ENCODE measurements around the gene SRPK3. TPM values are rescaled to one million over a fixed set of nuclear protein-coding genes. Genes with fewer than 3 reads are reported as not detected.

Gene SRPK3
- total RNA-seq, 2 experiments from 2014 or later = not detected

DNA sequence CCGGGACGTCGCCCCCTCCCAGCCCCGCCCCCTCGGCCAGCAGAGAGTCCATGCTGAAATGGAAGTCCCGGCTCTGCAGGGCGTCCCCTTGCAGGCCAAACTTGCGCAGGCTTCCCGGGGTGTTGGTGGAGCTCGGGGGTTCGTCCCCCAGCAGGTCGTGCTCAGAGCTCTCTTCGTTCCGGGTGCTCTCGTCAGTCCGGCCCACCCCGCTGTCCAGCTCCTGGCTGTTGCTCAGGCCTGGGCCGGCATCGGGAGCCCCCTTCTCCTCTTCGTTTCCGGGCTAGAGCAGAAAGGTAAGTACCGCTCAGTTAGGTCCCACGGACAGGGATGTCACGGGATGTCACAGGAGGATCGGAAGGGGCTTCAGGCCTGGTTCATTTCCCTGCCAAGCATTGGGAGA, 23.8 kb downstream of the SRPK3 start:
- no peaks in the 10 kb centered on the region for H3K4me1 ChIP-seq (ENCODE audit: insufficient read depth, low read length)
- Mint-ChIP-seq H3K4me1 (ENCODE audit: low read depth) (no peaks in the 10 kb centered on the region), H3K4me3 (no peak overlapping the region), H3K27me3 (no peaks in the 10 kb centered on the region), H3K36me3 (ENCODE audit: low read depth) (no peaks in the 10 kb centered on the region), H3K27ac (no peak overlapping the region), H3K9me3 (no peaks in the 10 kb centered on the region)
- no peaks in the 10 kb centered on the region for H3K27me3 ChIP-seq (ENCODE audit: control insufficient read depth in 1 of 2, insufficient read depth in 2 of 2, low read length in 2 of 2)
- no peak for ATAC-seq (ENCODE audit: poor library complexity)
- H3K27ac ChIP-seq (ENCODE audit: low read depth in 1 of 2, low read length in 2 of 2) = no peak overlapping the region
- no peaks in the 10 kb centered on the region for H3K9me3 ChIP-seq (ENCODE audit: control insufficient read depth in 1 of 2, insufficient read depth in 1 of 2, low read length in 2 of 2)
- intact Hi-C loops (cut with DNase I, micrococcal nuclease) = loop anchor here in 1 of 2 experiments (10.0 kb wide), 1 partner anchor 50 kb away; no protein-coding TSS in a partner anchor
- TF ChIP-seq CTCF (IDR thresholded peaks at IDR 0.05) = no peak
- no peak overlapping the region for H3K4me3 ChIP-seq (ENCODE audit: low read length)
- ChIA-PET POLR2A (no interaction called here), CTCF (no interaction called here)
- no peaks in the 10 kb centered on the region for H3K36me3 ChIP-seq (ENCODE audit: insufficient read depth, low read length)
- no peak for DNase-seq

DNA sequence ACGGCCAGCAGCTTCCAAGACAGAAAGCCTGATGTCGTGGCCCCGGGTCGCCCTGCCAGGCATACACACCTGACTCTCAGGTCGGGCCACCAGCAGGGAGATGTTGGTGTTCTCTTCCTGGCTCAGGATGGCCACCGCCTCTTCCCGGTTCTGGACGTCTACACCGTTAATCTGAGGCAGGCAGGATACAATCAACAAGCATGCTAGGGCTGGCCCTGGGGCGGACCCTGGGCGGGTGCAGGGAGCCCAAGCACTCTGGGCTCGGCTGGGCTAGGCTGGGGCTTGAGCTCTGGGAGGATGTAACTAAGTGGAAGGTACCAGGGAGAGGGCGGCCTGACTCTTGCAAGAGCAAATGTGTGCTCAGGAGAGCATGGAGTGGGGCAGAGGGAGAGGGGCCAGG, 24.6 kb downstream of the SRPK3 start:
- intact Hi-C loops (cut with DNase I, micrococcal nuclease) = loop anchor here in 1 of 2 experiments (10.0 kb wide), 1 partner anchor 49 kb away; no protein-coding TSS in a partner anchor
- H3K9me3 Mint-ChIP-seq = no peaks in the 10 kb centered on the region
- H3K4me1 ChIP-seq (ENCODE audit: insufficient read depth, low read length) = no peaks in the 10 kb centered on the region
- H3K36me3 ChIP-seq (ENCODE audit: insufficient read depth, low read length) = no peaks in the 10 kb centered on the region
- H3K4me3 Mint-ChIP-seq = no peak overlapping the region
- H3K4me1 Mint-ChIP-seq (ENCODE audit: low read depth) = no peaks in the 10 kb centered on the region
- H3K4me3 ChIP-seq (ENCODE audit: low read length) = no peak overlapping the region
- no peaks in the 10 kb centered on the region for H3K36me3 Mint-ChIP-seq (ENCODE audit: low read depth)
- no peaks in the 10 kb centered on the region for H3K27me3 Mint-ChIP-seq
- no peak for TF ChIP-seq CTCF (IDR thresholded peaks at IDR 0.05)
- no peaks in the 10 kb centered on the region for H3K9me3 ChIP-seq (ENCODE audit: control insufficient read depth in 1 of 2, insufficient read depth in 1 of 2, low read length in 2 of 2)
- no peak overlapping the region for H3K27ac ChIP-seq (ENCODE audit: low read depth in 1 of 2, low read length in 2 of 2)
- no peaks in the 10 kb centered on the region for H3K27me3 ChIP-seq (ENCODE audit: control insufficient read depth in 1 of 2, insufficient read depth in 2 of 2, low read length in 2 of 2)
- ATAC-seq (ENCODE audit: poor library complexity) (no peak), DNase-seq (no peak)
- CTCF ChIA-PET = no interaction called here
- no peak overlapping the region for H3K27ac Mint-ChIP-seq
- POLR2A ChIA-PET = no interaction called here

DNA sequence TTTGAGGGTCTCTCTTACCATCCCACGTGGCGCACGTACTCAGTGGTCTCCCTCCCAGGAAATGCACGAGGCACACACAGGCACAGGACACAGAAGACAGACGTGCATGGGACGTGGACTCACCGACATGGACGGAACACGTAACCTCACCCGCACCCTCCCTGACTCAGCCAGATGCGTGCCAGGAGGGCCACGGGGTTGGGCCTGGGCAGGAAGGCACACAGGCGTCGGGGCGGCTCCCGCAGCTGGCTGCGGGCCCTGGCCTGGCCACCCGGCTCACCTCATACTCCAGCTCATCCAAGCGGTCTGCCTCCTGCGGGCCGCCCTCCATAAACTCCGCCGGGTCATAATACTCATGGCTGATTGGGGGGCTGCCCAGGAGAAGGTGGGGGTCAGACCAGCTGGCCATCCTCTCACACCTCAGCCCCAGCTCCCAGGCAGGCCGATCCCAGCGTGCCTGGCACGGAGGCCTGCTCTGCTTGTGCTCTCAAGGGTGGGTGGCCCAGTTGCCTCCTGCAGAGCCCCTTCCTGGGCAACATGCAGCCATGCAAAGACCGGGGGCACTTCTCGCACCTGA, 26.2 kb downstream of the SRPK3 start:
- no peak for TF ChIP-seq CTCF (IDR thresholded peaks at IDR 0.05)
- H3K27me3 Mint-ChIP-seq = no peaks in the 10 kb centered on the region
- Histone ChIP-seq H3K27ac (ENCODE audit: low read depth in 1 of 2, low read length in 2 of 2) (no peak overlapping the region), H3K27me3 (ENCODE audit: control insufficient read depth in 1 of 2, insufficient read depth in 2 of 2, low read length in 2 of 2) (no peaks in the 10 kb centered on the region), H3K4me1 (ENCODE audit: insufficient read depth, low read length) (no peaks in the 10 kb centered on the region), H3K9me3 (ENCODE audit: control insufficient read depth in 1 of 2, insufficient read depth in 1 of 2, low read length in 2 of 2) (no peaks in the 10 kb centered on the region), H3K36me3 (ENCODE audit: insufficient read depth, low read length) (no peaks in the 10 kb centered on the region), H3K4me3 (ENCODE audit: low read length) (no peak overlapping the region)
- H3K4me3 Mint-ChIP-seq = no peak overlapping the region
- ChIA-PET POLR2A (no interaction called here), CTCF (no interaction called here)
- ATAC-seq (ENCODE audit: poor library complexity) (no peak), DNase-seq (no peak)
- H3K4me1 Mint-ChIP-seq (ENCODE audit: low read depth) = no peaks in the 10 kb centered on the region
- no peak overlapping the region for H3K27ac Mint-ChIP-seq
- H3K9me3 Mint-ChIP-seq = no peaks in the 10 kb centered on the region
- H3K36me3 Mint-ChIP-seq (ENCODE audit: low read depth) = no peaks in the 10 kb centered on the region
- intact Hi-C loops (cut with DNase I, micrococcal nuclease) = loop anchor here in 1 of 2 experiments (10.0 kb wide), 1 partner anchor 48 kb away; no protein-coding TSS in a partner anchor

Measured in CD4-positive, alpha-beta T cell (primary cell).